Left lobe of liver (tissue), 2 donors: ENCODE data around the gene ITPK1. TPM values are rescaled to one million over a fixed set of nuclear protein-coding genes. Genes with fewer than 3 reads are reported as not detected.
A peak's percentile ranks its signal among the peaks of the same experiment; 100 is the strongest.

Experiments
- ATAC-seq: fragments of 200-7000 bp; cut with Tn5 transposase; one replicate; pipeline ENCODE4 v1.9.1; 2020; ENCODE audit warnings: mild to moderate bottlenecking, moderate library complexity
- DNase-seq: peaks from one replicate; pipeline ENCODE4 v3.0.0-alpha.2; 2020; ENCODE audit warnings: low spot score
- total RNA-seq: library from RNA; stranded (reverse); gene quantifications from one replicate; pipeline ENCODE4 v1.2.1, GENCODE V29; 2021
- donor health status: DM: no; HTN: no; CAD: no; lungs with moderate emphysema.
- donor health status: DM: no; HTN: yes; CAD: no.

Gene ITPK1
- total RNA-seq, 1 donor from 2014 or later: 61.3 TPM

DNA sequence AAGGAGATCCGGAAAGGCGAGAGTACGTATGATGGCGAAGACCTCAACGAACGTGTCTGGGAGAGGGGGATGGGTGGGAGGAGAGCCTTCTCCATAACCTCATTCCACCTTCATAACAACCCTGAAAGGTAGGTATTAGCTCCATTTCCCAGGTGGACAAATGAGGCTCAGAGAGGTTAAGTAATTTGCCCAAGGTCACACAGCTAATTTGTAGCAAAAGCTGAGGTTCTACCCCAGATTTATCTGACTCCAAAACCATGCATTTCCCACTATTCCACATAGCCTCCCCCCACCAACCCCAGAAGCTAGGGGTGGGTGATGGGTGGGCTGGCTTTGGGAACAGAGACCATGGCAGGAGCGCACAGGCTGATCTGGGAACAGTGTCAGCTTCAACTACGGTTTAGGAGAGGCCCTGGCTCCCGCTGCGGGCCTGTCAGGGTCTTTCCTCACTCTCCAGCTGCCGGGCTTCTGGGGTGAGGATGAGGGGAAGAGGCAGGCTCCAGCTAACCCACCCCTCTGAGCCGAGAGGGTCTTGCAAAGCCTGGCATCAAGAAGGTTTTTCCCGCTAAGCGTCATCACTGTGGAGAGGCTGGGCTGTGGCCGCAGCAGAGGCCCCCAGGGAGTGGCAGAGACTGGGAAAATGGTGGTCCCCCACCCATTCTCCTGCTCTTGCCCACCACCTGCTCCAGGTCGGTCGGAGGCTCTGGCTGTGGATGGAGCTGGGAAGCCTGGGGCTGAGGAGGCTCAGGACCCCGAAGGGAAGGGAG lies 183.9 kb downstream of the ITPK1 start:
- DNase-seq (no peak), ATAC-seq (no peak)

DNA sequence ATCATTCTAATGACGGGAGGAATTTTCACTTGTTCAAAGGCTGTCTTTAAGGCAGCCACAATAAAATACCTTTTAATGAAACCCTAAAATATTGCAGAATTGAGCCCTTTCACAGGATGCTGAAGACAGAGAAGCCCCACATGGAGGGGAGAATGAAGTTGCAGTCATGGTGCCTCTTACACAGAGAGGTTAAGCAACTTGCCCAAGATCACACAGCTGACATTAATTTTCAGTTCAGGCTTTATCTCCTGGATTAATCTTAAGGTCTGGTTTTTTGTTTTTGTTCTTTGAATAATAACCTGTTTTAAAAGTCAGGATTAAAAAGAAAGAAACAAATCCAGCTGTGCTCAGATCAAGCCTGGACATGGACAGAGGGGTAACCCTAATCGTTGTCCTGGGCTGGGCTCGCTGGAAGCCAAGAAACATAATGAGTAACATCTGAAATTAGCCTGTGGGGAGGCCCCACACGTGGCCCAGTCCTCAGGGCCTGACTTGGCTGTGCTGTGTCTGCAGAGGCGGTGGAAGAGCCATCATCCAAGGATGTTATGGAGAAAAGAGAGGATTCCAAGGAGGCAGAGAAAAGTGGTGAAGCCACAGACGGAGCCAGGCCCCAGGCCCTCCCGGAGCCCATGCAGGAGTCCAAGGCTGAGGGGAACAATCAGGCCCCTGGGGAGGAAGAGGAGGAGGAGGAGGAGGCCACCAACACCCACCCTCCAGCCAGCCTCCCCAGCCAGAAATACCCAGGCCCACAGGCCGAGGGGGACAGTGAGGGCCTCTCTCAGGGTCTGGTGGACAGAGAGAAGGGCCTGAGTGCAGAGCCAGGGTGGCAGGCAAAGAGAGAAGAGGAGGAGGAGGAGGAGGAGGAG lies 184.8 kb downstream of the ITPK1 start:
- no peak for DNase-seq

DNA sequence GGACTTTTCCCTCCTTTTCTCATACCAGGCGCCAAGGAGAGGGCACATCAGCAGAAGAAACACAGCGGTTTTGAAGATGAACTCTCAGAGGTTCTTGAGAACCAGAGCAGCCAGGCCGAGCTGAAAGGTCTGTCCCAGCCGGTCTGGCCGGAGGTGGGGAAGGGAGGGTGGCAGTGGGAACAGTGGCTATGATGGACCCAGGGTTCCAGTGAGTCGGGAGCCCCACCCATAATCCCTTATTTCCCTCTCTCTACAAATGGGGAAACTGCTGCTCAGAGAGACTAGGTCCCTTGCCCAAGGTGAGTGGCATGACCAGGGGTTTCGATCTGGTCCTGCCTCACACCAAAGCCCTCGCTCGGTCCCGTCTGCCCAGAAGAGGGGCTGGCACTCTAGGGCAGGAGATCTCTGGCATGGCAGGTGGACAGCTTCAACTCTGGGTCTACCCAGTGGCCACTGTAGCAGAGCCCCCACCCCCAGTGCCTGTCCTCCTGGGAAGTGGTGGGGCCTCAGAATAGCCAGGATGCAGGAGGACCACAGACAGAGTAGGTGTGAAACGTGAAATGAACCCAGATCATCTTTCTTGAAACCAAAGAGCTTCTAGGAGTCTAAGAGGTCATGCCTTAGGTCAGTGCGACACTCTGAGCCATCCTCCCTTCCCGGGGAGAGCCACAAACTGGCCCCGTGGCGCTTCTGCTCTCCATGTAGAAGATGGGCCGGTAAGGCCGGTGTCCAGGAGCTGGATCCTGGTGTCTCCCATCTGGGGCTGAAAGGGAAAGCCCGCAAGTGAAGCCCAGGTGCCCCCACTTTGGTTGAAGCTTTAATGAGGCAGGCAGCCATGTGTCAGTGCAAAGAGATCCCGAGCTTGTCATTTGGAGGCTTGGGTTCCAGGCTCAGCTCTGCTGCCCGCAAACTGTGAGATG lies 185.8 kb downstream of the ITPK1 start:
- ATAC-seq (no peak), DNase-seq (no peak)

More for the DNA sequence above, 184.8 kb downstream of the ITPK1 start:
- ATAC-seq: no peak

DNA sequence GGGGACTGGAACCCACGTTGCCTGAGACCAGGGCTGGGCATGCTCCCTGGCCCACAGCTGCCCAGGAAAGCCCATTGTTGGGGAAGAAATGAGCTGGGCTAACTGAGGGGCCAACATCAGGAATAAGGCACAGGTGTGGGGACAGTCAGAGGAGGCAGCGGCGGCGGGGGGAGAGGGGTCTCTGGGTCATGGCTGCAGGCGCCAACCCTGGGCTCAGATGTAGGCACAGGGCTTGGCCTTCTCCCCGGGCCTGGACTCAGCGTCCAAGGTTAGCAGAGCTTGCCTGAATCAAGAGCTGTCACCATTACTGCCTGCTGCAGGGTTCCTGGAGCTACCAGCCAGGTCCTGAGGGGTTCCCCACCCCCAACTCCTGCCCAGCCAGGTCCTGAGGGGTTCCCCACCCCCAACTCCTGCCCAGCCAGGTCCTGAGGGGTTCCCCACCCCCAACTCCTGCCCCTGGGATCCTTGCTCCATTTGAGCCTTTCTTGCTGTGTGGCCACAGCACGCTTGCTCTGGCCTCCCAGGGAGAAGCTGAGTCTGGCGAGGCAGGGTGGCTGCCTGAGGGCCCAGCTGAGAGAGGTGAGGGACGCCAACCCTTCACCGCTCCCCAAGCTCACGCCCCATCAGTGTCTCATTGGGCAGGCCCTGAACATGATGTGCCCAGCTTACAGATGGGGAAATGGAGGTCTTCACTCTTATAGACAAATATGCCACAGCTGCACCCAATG lies 186.6 kb downstream of the ITPK1 start:
- DNase-seq (no peak), ATAC-seq (no peak)

DNA sequence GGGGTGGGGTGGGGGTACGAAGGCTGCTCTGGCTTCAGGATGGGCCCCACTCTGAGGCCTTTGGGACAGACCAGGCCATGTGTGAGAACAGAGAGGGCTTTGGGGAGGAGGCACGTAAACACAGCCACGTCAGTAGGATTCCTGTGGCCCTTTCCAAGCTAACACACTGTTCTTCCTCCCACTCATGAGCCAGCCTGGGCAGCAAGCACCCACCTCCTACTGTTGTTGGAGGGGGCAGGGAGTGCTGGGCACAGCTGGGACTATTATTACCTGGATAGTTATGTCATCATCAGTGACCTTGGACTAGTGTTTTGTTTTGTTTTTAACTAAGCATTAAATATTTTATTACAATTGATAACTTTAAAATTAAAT lies 187.5 kb downstream of the ITPK1 start:
- DNase-seq (no peak), ATAC-seq (no peak)

GRCh38 chr14:92927349-92928257 lies 188.1 kb downstream of the ITPK1 start:
- no peak for DNase-seq
- ATAC-seq: no peak

DNA sequence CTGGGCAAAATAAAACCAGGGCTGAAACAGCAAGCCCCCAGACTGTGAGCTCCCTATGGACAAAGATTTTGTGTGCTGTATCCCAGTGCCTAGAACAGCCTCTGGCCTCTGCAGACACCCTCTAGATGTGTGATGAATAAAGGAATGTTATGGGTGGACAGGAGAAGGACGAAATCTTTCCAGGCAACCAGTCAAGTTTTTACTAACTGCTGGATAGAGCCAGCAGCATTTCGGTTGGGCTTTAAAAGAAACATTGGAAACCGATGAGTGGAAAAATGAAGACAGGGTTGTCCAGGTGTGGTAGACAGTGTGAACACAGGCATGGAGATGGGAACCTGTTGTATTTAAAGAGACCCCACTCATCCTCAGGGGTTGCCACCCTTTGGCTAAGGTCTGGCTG lies 188.8 kb downstream of the ITPK1 start:
- ATAC-seq (no peak), DNase-seq (no peak)

GRCh38 chr14:92926180-92926845 lies 189.4 kb downstream of the ITPK1 start:
- no peak for DNase-seq
- ATAC-seq: no peak

DNA sequence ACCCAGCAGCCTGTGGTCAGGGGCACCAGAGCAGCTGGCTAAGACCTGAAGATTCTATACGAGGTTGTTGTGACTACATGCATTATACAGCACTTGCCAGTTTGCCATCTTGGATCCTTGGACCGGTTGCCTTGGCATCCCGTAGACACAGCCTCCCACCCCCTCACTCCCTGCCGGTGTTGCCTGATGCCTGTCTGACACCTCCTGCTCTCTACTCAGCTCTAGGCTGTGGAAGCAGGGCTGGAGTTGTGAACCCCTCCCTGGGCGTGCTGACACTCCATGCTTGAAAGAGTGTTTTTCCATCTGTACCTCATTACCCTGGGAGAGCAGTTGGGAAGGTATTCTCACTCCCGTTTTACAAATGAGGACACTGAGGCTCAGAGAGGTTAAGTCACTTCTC lies 190.3 kb downstream of the ITPK1 start:
- ATAC-seq (no peak), DNase-seq (no peak)

GRCh38 chr14:92924247-92924646 lies 191.5 kb downstream of the ITPK1 start:
- DNase-seq: no peak

DNA sequence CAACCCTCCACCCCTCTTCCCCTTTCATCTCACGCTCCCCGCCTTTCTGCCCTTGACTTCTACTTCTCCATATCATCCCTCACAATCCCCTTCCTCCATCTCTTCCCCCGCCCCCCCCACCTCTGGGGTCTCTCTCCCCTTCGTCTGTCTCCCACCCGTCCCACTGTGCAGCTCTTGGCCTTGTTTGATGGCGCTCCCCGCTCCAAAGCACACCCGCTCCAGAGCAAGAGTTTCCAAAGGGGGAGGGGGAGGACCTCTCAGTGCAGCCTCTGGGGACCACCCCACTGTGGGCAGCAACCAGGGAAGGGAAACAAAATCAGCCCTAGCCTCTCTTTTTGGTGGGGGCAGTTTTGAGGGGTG lies 192.0 kb downstream of the ITPK1 start:
- ATAC-seq (no peak), DNase-seq (no peak)

More at GRCh38 chr14:92924247-92924646, 191.5 kb downstream of the ITPK1 start:
- peak; percentile 20 for ATAC-seq

GRCh38 chr14:92922883-92923743 lies 192.6 kb downstream of the ITPK1 start, which contains the start of gene CHGA:
CHGA (plus strand) TSS chr14:92923150; CDS start chr14:92923360, 210 bp downstream.
- ATAC-seq (peak; percentile 85), DNase-seq (no peak)

- ATAC-seq: no peak
- DNase-seq: no peak
These were observed 193.5 kb downstream of the ITPK1 start for GRCh38 chr14:92922155-92922735.

DNA sequence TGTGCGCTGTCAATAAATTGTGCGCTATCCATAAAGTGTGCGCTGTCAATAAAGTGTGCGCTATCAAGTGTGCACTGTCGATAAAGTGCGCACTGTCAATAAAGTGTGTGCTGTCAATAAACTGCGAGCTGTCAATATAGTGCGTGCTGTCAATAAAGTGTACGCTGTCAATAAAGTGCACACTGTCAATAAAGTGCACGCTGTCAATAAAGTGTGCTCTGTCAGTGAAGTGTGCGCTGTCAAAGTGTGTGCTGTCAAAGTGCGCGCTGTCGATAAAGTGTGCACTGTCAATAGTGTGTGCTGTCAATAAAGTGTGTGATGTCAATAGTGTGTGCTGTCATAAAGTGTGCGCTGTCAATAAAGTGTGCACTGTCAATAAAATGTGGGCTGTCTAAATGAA lies 195.7 kb downstream of the ITPK1 start:
- ATAC-seq: no peak
- DNase-seq: no peak

DNA sequence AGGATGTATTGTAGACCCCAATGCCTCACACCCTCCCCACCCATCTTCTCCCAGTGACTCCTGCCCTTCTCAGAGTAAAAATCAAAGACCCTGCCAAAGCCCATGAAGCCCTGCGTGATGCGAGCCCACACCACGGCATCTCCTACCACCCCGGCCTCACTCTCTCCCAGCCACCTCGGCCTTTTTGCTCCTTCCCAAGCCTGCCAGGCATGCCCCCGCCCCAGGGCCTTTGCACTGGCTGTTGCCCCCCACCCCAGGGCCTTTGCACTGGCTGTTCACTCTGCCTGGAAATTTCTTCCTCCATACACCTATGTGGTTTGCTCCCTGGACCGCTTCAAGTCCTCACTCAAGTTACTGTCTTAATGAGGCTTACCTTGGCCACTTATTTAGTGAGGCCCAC lies 197.8 kb downstream of the ITPK1 start:
- ATAC-seq: no peak
- DNase-seq: no peak

DNA sequence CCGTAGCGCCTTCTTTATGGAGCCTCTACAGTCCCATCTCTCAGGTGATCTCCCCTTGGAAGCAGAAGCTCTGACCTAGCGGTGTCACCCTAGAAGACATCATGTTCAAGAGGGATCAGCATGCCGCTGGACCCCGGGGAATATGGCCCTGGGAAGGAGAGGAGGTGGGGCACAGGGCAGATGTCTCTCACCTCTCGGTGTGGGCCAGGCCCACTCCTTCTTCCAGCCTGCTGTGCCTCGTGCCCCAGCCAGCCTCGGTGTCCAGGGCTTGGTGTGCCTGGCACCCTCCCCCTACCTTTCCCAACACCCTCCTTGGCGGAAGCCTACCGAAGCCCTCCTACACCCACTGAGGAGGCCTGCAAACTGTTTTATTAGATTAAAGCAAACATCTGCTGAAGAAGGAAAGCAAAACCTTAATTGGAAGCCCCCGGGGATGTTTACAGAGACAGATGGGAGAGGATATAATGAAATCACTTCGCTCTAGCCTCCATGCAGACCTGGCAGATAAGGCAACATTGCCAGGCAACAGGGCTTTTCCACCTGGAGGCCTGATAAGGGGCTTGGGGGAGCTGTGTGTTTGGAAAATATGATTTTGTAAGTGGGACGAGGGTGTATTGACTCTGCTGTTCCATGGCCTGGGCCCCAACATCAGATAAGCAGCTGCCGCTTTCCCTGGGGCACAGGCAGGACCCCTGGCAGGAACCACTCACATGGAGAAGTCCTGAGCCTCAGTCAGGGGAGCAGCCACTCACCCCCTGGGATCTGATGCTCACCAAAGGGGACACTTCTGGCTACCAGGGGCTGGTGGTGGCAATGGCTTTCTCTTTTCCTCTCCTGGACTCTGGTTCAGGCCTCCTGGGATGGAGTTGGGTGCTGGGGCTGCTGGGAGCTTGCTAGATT lies 198.4 kb downstream of the ITPK1 start:
- ATAC-seq: no peak
- DNase-seq: no peak
